SIG-M5 treated with dmso at 0.1 percent for 504 hours (cell line): ENCODE measurements around the gene CCDC196.
"Not testable (repeated sequence)": the region's sequence is repeated elsewhere in the genome, so short reads cannot be mapped to it uniquely, and the experiment has no call there.

Experiments used
- DNase-seq: peaks from one replicate; lab custom pipeline; 2025; ENCODE audit not compliant: unreplicated experiment; lab: John Stamatoyannopoulos, UW

CCDC196 gene

DNA sequence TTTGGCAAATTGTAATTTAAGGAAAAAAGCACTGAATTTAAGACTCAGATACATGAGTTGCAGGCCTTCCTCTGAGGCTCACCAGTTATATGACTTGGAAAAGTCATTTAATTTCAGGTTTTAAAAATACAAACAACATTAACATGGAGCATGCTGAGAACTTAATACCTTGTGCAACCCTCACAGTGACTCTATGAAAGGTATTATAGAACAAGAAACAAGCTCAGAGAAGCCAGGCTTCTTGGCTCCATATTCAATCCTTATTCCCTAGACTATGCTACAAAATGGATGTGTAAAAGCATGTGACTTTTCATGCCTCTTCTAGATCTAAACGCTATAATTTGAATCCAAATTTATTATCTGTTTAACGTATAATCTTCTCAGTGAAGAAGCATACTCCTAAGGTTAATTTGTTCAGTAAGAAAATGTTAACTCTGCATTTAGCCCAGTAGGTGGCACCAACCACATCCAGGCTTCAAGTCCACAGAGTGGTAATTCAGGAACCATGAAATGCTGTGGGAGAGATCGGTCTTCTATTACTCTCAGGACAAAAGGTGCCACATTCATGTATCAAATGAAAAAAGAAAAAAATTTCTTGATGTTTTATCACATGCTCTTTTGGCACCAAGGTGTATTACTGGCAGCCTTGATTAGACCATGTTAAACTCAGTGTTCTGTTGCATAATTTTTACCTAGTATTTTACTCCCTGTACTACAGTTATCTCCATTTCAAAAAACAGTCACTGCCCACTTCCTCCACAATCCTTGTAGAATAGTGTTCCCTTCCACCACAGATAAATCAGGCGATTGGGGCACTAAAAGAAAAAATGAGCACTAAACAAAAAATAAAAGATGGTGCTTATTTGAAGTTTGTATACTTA, 9.3 kb downstream of the CCDC196 start:
- DNase-seq, result peak; percentile 49

DNA sequence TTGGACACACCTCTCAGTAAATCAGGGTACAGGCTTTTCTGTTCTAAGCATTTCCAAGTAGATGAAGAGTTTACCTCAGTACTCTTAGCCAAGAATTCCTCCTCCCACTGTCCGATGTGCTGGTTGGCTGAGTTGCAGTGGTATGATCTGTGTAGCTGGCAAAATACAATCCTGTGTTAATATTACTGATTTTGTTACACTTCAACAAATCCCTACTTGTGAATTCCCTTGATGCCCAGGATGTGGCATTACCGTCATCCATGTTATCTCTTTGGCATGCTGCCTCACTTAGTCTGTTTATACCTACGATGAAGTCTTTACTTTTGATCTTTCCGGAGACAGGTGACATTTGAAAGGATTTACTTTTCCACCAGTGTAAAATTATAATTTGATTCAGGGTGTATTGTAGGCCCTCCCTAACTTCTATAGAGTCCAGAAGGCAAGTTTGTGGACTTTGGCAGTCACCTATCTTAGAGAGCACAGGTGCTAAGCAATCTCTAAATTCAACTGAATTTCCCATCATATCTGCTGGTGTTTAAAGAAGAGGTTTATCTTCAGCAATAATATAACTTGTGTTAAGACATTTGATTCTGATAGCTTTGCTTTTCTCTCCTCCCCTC, 10.1 kb downstream of the CCDC196 start:
- DNase-seq, result no peak

DNA sequence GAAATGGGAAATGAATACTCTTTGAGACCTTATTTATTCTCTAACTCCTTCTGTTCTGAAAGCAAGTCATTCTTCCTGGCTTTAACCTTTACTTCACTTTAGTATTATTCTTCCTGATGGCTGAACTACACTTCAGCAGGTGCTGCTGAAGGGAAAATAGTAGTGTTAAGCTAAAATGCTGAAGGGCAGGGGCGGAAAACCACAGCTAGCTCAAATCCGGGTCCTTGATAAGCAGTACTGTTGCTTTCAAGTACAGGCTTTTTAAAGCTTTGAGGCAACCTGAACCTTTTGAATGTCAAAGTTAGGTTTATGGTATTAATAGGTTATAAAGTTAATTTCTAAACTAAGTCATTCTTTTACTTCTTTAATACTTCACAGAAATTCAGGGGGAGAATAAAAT, 10.7 kb downstream of the CCDC196 start:
- no peak for DNase-seq

DNA sequence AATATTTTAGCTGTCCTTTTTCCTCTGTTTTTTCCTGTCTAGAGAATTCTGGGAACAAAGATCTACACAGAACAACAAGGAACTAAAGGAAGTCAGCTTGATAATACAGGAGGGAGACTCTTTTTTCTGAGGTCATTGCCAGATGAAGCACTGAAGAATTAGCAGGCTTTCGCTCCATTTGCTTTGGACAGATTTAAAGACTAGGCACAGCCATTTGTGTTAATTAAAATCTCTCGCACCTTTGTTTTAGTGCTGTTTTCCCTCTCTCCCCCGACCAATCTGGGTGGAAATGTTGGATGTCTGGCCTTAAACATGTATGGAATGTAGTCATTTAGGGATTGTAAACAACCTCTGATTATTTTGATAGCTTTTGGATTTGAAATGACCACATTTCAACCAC, 12.1 kb downstream of the CCDC196 start:
- no peak for DNase-seq

DNA sequence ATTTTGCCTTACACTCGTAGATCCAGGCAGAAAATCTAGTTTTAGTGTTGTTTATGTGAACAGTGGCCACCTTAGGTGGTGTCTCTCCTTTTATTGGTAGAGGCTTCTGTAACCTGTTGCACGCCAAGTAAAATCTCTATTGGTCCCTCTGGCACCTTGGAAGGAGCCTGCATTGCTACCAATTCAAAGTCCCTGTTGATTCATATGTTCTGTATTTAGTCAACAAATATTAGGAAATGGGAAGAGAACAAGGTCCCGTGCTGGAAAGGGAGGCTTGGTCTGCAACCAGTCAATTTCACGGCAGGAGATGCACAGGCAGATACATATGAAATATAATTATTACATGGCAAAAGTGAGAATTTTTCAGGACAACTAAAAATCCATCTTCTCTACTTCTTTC, 15.4 kb downstream of the CCDC196 start:
- DNase-seq, result no peak

DNA sequence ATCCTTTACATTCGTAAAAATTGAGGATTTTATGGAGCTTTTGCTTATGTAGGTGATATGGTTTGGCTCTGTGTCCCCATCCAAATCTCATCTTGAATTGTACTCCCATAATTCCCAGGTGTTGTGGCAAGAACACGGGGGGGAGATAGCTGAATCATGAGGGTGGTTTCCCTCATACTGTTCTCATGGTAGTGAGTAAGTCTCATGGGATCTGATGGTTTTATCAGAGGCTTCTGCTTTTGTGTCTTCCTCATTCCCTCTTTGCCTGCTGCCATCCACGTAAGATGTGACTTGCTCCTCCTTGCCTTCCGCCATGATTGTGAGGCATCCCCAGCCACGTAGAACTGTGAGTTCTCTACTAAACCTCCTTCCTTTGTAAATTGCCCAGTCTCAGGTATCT, 16.7 kb downstream of the CCDC196 start:
- DNase-seq, result not testable (repeated sequence)

DNA sequence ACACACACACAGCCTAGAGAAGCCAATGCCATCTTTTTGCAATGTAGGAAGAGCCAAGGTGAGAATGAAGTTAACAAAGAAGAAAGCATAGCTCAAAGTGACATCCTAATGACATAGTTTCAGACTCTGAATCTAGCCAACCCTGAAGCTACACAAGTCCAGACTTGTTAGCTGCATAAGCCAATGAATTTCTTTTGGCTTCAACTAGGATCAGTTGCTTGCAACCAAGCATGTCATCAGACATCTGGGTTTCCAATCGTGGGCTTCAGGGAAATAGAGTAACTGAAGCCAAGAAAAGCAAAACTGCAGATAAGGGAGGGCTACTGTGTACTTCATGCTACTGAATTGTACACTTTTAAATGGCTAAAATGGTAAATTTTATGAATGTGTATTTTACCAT, 17.4 kb downstream of the CCDC196 start:
- DNase-seq, result no peak

DNA sequence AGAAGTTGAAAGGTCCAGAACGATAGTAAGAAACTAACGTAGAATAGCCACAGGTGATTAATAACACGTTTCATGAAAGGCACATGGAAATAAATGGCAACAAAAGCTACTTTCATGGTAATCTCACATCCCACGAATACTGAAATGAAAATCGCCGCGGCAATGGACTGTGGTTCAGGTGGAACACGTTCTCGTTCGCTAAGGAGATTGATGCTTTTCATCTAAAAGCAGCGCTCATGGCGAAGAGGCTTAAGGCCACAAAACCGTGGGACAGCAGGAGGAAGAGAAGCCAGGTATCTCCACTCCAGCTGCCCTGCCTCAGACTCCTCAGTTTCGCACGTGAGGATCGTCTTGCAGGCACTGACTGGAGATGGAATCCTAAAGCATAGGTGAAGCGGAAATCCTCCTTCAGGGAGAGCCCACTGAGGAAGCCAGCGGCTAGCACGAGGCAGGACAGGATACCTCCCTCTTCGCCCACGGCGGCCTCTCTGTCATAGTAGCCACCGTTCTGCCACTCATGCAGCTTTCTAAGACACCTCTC, 21.1 kb downstream of the CCDC196 start:
- peak; percentile 66 for DNase-seq

DNA sequence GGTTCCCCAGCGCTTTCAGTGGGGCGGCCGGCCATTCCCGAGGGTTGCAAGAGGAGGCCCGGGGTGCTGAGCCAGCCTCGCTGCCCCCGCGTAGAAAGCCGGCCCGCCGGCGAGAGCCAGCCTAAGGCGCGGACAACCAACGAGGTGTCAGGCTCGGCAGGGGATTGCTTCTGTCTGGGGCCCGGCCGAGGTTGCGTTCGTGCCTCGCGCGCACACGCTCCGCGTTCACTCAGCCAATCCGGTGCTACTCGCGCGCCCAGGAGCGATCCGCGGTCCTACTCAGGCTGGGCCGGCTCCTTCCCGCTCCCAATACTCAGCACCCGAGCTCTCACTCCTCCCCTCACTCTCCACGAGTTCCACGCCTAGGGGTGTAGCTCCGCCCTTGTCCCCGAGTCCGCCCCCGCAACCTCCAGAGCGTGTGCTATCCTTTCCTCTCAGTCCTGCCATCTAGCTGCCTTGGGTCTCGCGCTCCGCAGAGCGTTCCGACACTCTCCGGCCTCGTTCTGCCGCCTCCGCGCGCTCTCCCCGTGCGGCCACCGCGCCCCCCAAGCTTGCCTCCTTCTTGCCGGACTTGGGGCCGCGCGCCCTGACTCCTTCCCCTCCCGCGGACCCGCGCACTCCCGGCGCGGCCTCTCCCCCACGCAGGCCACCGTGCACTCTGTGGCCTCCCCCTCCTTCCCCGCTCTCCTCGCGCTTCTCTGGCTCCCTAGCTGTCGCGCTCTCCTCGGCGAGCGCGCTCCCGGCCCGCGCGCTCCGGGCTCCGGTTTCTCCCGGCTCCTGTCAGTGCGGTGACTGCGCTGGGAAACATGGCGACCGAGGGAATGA, 21.8 kb downstream of the CCDC196 start, which contains the start of gene GPHN:
TSS of gene GPHN (plus strand) at position 426 of the 825 bp plus-strand sequence.
- DNase-seq, result peak; percentile 98

DNA sequence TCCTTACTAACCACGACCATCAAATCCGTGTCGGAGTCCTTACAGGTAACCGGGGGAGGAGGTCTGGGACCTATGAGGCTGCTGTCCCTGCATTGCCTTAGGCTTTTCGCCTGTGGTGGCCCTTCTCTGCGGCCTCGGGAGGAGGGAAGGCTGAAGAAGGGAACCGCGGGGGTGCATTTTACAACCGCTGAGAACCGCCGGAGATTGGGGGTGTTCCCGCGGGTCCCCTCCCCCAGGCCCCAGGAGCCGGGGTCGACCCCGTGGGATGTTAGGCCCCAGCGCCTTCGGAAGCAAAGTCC, 22.3 kb downstream of the CCDC196 start:
- no peak for DNase-seq

DNA sequence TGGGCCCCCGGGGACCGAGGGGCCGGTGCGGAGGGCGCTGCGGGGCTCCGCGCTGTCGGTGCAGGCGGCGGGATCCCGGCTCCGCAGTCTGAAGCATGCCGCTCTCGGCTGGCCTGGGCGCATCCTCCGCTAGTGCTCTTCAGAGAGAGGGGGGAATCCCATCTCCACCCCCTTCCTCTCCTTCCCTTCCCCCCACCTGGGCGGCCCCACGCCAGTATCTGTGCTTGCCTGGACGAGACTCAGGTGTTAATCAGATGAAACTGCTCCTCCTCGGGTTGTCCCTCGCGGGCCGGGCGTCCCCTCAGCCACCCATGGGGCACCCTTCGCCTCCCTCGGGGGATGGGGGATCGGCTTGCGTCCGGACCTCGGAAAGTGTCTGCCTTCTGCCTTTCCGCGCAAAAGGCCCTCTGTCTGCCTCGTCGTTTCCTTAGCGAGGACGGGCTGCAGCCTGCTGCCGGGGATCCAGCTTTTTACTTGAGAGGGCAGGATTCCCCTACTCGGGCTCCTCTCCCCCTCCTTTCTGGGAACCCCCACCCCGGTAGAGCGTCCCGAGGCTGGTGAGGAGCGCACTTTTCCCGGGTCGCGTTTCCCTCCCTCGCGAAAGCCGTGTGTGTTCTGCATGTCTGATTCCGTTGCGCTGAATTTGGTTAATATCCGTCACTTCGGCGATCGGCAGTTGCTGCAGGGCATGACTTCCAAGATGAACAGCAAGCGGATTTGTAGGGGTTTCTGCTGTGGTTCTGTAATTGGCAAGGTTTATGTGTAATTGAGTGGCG, 22.9 kb downstream of the CCDC196 start:
- DNase-seq, result no peak

DNA sequence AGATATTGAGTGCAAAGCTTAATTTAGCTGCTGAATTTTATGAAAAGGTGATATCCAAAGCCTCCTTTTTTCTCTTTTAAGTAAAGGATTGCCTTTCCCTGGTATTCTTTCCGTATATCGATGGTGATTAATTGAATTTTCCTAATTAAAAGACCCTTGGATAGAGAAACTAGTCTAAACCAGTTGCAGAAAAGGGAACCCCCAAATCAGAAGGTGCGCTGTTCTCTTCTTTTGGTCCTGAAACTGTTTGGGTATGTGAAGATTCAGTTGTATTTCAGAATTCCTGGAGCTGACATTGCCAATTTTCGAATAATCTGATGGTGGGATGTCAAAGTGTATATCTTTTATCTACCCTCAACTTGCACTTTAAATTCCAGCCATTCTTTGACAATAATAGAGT, 23.7 kb downstream of the CCDC196 start:
- no peak for DNase-seq

DNA sequence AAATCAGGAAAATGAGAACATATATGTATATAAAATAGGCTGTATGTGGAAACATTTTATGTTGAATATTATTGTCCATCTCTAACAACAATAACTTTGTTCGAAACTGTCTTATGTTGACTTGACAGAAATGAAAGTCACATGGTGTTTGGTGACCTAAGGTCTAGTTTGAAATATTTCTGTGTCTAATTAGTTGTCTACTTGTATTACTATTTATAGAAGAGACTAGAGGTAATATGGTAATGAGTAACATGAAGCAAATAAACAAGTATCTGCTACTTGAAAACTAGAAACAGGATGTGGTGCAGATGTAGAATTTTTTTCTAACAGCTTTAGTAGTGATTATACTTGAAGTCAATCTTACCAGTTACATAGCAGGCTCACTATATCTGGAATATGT, 25.7 kb downstream of the CCDC196 start:
- DNase-seq, result no peak

DNA sequence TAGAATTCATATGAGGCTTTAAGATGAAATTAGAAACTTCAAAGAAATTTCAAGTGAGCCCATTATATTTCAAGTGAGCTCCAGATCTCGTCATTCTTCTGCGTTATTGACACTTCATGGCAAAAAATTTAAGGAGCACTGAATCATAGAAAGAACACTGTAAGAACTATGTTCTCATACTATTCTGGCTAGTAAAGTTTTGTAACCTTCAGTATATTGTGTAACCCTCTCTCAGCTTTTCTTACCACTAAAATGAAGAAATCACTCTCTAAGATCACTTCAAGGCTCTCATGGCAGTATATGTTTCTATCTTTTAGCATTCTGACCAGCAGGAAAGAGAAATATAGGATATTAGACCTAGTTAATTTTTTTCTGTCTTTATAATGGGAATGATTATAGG, 28.0 kb downstream of the CCDC196 start:
- DNase-seq, result peak; percentile 95

DNA sequence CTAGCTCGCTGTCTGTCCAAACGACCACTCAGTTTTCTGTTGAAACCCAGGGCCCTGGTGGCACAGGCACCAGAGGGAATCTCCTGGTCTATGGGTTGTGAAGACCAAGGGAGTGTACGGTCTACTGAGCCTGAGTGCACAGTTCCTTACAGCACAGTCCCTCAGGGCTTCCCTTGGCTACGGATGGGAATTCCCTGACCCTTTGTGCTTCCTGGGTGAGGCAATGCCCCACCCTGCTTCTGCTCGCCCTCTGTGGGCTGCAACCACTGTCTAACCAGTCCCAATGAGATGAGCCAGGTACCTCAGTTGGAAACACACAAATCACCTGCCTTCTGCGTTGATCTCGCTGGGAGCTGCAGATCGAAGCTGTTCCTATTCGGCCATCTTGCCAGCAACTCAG, 44.4 kb downstream of the CCDC196 start:
- DNase-seq, result no peak

DNA sequence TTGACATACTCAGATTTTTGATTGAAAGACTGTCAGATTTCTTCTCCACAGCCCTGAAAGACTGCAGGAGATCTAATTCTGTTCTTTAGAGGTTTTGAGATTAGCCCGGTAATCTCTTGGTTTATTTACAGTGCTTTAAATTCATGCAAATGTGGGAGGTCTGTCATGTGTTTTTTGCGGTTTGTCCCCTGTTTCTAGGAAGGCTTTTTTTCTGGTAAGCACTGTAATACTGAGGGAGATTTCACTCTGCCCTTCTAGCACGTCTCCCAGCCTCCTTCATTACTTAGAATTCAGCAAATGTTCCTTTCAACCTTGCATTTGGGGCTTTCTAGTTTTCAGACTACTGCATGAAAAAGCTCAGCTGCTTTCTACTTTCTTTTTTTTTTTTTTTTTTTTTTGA, 52.9 kb downstream of the CCDC196 start:
- DNase-seq, result no peak

DNA sequence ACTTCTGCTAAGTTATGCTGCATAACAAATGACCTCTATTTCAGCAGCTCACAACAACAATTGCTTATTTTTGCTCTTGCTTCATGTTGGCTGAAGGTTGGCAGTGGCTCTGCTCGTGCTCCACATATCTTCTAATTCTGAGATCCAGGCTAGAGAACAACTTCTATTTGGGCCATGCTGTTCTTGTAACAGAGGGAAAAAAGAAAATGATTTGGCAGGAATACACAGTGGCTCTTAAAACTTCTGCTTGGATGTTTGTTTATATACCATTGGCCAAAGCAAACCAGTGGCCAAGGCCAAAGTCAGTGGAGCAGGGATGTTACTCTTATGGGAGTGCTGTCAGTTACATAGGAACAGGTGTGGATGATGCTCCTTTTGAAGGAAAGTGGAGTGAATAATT, 53.9 kb downstream of the CCDC196 start:
- no peak for DNase-seq

DNA sequence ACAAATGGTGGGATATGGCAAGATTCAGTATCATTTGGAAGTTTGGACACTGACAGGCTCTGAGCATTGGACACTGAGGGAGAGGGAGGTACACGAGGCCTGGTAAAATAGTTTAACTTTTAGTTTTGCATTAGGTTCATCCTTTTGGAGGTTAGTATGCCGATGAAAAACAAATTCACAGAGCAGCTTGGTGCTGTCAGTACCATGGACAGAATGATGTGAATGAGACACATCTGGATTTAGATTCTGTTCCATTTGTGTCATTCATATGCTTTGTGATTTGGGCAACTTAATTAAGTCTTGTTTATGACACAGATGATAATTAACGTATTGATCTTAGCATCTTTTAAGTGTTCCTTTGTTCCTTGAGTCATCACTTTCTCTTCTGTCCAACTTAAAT, 55.5 kb downstream of the CCDC196 start:
- DNase-seq, result no peak

DNA sequence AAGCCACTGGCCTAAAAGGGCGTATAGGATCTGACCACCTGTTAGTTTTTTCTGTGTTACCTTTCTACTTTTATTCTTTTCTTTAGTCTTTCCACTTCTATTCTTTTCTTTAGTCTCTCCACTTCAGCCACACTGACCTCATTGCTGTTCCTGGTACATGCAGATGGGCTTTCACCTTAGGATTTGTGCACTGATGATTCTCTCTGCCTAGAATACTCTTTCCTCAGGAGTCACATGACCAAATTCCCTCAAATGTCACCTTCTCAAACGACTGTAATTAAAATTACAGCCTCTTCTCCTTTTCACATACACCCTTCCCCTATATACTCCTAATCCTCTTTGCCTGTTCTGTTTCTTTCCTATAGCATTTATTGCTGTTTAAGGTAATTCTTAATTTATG, 57.8 kb downstream of the CCDC196 start:
- DNase-seq, result no peak

DNA sequence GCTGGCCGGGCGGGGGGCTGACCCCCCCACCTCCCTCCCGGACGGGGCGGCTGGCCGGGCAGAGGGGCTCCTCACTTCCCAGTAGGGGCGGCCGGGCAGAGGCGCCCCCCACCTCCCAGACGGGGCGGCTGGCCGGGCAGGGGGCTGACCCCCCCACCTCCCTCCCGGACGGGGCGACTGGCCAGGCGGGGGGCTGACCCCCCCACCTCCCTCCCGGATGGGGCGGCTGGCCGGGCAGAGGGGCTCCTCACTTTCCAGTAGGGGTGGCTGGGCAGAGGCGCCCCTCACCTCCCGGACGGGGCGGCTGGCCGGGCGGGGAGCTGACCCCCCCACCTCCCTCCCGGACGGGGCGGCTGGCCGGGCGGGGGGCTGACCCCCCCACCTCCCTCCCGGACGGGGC, 59.0 kb downstream of the CCDC196 start:
- DNase-seq, result not testable (repeated sequence)

DNA sequence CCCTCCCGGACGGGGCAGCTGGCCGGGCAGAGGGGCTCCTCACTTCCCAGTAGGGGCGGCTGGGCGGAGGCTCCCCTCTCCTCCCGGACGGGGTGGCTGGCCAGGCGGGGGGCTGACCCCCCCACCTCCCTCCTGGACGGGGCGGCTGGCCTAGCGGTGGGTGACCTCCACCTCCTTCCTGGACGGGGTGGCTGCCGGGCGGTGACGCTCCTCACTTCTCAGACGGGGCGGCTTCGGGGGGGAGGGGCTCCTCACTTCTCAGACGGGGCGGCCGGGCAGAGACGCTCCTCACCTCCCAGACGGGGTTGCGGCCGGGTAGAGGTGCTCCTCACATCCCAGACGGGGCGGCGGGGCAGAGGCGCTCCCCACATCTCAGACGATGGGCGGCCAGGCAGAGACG, 59.6 kb downstream of the CCDC196 start:
- not testable (repeated sequence) for DNase-seq
